GM18505 (cell line): ENCODE data around the gene UPF2.
"Not testable (repeated sequence)": the region's sequence is repeated elsewhere in the genome, so short reads cannot be mapped to it uniquely, and the experiment has no call there.

Experiments
- ATAC-seq: cut with Tn5 transposase; IDR thresholded peaks from one replicate; pipeline ENCODE4 v1.9.1; 2021; ENCODE audit not compliant: unreplicated experiment
- POLR2A ChIP-seq: IDR thresholded peaks from 4 replicates; pipeline ENCODE4 v1.6.1; 2011; ENCODE audit warnings: borderline replicate concordance; ENCODE audit not compliant: insufficient read depth, insufficient read length; ENCODE audit errors: extremely low read depth

UPF2 gene

GRCh38 chr10:11898372-11899066, 144.1 kb downstream of the UPF2 start:
- no peak for ATAC-seq

GRCh38 chr10:11898033-11898371, 144.6 kb downstream of the UPF2 start:
- TF ChIP-seq POLR2A: no peak
- ATAC-seq: no peak

More at GRCh38 chr10:11898372-11899066, 144.1 kb downstream of the UPF2 start:
- no peak for TF ChIP-seq POLR2A

GRCh38 chr10:11896549-11897200, 145.9 kb downstream of the UPF2 start:
- no peak for ATAC-seq
- no peak for TF ChIP-seq POLR2A

- no peak for TF ChIP-seq POLR2A
- no peak for ATAC-seq
These were observed 147.0 kb downstream of the UPF2 start for GRCh38 chr10:11895598-11895997.

GRCh38 chr10:11895108-11895466, 147.5 kb downstream of the UPF2 start:
- no peak for TF ChIP-seq POLR2A
- ATAC-seq: no peak

GRCh38 chr10:11894381-11895107, 148.1 kb downstream of the UPF2 start:
- TF ChIP-seq POLR2A: no peak

GRCh38 chr10:11893749-11894278, 148.8 kb downstream of the UPF2 start:
- no peak for TF ChIP-seq POLR2A
- ATAC-seq: no peak

More at GRCh38 chr10:11894381-11895107, 148.1 kb downstream of the UPF2 start:
- ATAC-seq: no peak

- no peak for TF ChIP-seq POLR2A
- no peak for ATAC-seq
These were observed 150.7 kb downstream of the UPF2 start for GRCh38 chr10:11891776-11892486.

GRCh38 chr10:11889263-11889662, 153.3 kb downstream of the UPF2 start:
- ATAC-seq: not testable (repeated sequence)

GRCh38 chr10:11887381-11888227, 155.0 kb downstream of the UPF2 start:
- TF ChIP-seq POLR2A: no peak
- ATAC-seq: no peak

GRCh38 chr10:11886851-11887250, 155.8 kb downstream of the UPF2 start:
- no peak for TF ChIP-seq POLR2A
- no peak for ATAC-seq

- ATAC-seq: no peak
- TF ChIP-seq POLR2A: no peak
These were observed 156.5 kb downstream of the UPF2 start for GRCh38 chr10:11886138-11886474.
